ENCODE data around the gene HBQ1. TPM values are rescaled to one million over a fixed set of nuclear protein-coding genes. Genes with fewer than 3 reads are reported as not detected.

Gene HBQ1
- total RNA-seq, 1 experiment from 2014 or later, result 3.5 TPM

- no peak overlapping the region; a peak in 1 of 5 replicates for H3K4me3 Mint-ChIP-seq
- no peak overlapping the region for H2BK12ac ChIP-seq (ENCODE audit: insufficient read length, low read depth, low read length)
- H2BK120ac ChIP-seq (ENCODE audit: low read depth, low read length, poor library complexity, severe bottlenecking), result no peak overlapping the region
- H3K9ac ChIP-seq (ENCODE audit: extremely low read depth, insufficient read length, low read length), result no peak overlapping the region
- H3K9me3 ChIP-seq (ENCODE audit: control insufficient read depth, low read depth, low read length), result no peaks in the 10 kb centered on the region
- no peaks in the 10 kb centered on the region for H3K27me3 ChIP-seq (ENCODE audit: insufficient read depth, low read length)
- peak overlapping the region in 1 of 3 experiments; percentile 20; a peak in 2 of 7 replicates for H3K27ac Mint-ChIP-seq
- no peak overlapping the region for H4K91ac ChIP-seq (ENCODE audit: insufficient read length, low read depth, low read length)
- H3K4me1 Mint-ChIP-seq, result no peaks in the 10 kb centered on the region
- H3K79me1 ChIP-seq (ENCODE audit: insufficient read depth, low read depth, low read length, poor library complexity, severe bottlenecking), result no peaks in the 10 kb centered on the region
- no peak overlapping the region for H3K4me2 ChIP-seq (ENCODE audit: insufficient read depth, insufficient read length, low read length)
- no peak overlapping the region for H2BK20ac ChIP-seq (ENCODE audit: low read depth, low read length, poor library complexity, severe bottlenecking)
- no peaks in the 10 kb centered on the region for H3K4me1 ChIP-seq (ENCODE audit: insufficient read depth, low read length)
- no peak overlapping the region for H2BK15ac ChIP-seq (ENCODE audit: low read depth, low read length)
- no peaks in the 10 kb centered on the region for H3K79me2 ChIP-seq (ENCODE audit: insufficient read depth, low read length)
- H3K56ac ChIP-seq (ENCODE audit: insufficient read length, low read depth, low read length), result no peak overlapping the region
- H3T11ph ChIP-seq (ENCODE audit: low read length), result no peak overlapping the region
- peaks cover 2% of the 10 kb centered on the region for H4K20me1 ChIP-seq (ENCODE audit: control insufficient read depth, insufficient read depth, insufficient read length)
- no peak overlapping the region for H4K5ac ChIP-seq (ENCODE audit: insufficient read length, low read depth, low read length)
- H4K8ac ChIP-seq (replicated peaks; ENCODE audit: insufficient read length, low read depth, low read length), result no peak overlapping the region
- no CpG with 5 or more reads among the region's 11 CpGs for WGBS (ENCODE audit: extremely low coverage, insufficient read length, low lambda C conversion rate)
- no peak overlapping the region for H3K27ac ChIP-seq (ENCODE audit: insufficient read length, low read depth, low read length)
- H3K23me2 ChIP-seq (ENCODE audit: insufficient read length, low read depth, low read length, poor library complexity, severe bottlenecking), result no peaks in the 10 kb centered on the region
- H2AK5ac ChIP-seq (ENCODE audit: insufficient read length, low read length), result no peak overlapping the region
- H3K9me3 Mint-ChIP-seq, result no peaks in the 10 kb centered on the region
- H3K23ac ChIP-seq (ENCODE audit: insufficient read length, low read depth, low read length), result no peak overlapping the region
- no peak overlapping the region for H3K4ac ChIP-seq (ENCODE audit: low read depth, low read length)
- H3K27me3 Mint-ChIP-seq (ENCODE audit: low read depth), result no peaks in the 10 kb centered on the region
- H2BK5ac ChIP-seq (ENCODE audit: insufficient read length, low read length), result no peak overlapping the region
- no peak for TF ChIP-seq CTCF (conservative IDR thresholded peaks at IDR 0.05)
- H2AFZ ChIP-seq (ENCODE audit: low read length), result no peak overlapping the region
- H3K18ac ChIP-seq (ENCODE audit: insufficient read length, low read depth, low read length), result no peak overlapping the region
- no peak for DNase-seq
- H3K36me3 Mint-ChIP-seq (ENCODE audit: insufficient read depth in 1 of 3, low read depth in 3 of 3), result peaks cover 59 to 93% (median 80%) of the 10 kb centered on the region in 3 experiments
- no peak overlapping the region for H3K14ac ChIP-seq (ENCODE audit: insufficient read depth, low read length)
Observed at GRCh38 chr16:192686-193085, 12.4 kb downstream of the HBQ1 start.
